MCF 10A (cell line): Measurements from ENCODE around the gene ATXN10. TPM values are rescaled to one million over a fixed set of nuclear protein-coding genes. Genes with fewer than 3 reads are reported as not detected.
A peak's percentile ranks its signal among the peaks of the same experiment; 100 is the strongest.

Experiments
- BruUV-seq: library from RNA; stranded (reverse); fragments of 400-500 nt; replicated peaks from 2 replicates; lab custom pipeline; 2021; lab: Mats Ljungman, UMichigan
- CTCF ChIA-PET: fragments of 300-600 bp; sonication (Branson Sonifier 250); formaldehyde crosslinking; extraction: SDS; loops from one replicate; lab custom pipeline; 2021; ENCODE audit warnings: antibody characterized with exemption, inconsistent platforms; lab: Yijun Ruan, JAX
- POLR2A ChIA-PET: fragments of 300-600, 350-650 bp; sonication (Branson Sonifier 250); formaldehyde crosslinking; extraction: SDS; loops from one replicate; lab custom pipeline; 2020; ENCODE audit warnings: antibody characterized with exemption, inconsistent platforms; lab: Yijun Ruan, JAX
- DNase-seq: peaks from one replicate; pipeline ENCODE4 v3.0.0-alpha.2; 2018; ENCODE audit not compliant: unreplicated experiment
- H3K27ac Mint-ChIP-seq: one replicate; pipeline ENCODE4 v1.8.0; 2022; ENCODE audit warnings: mild to moderate bottlenecking, low read depth, mixed read lengths; ENCODE audit not compliant: unreplicated experiment
- H3K27me3 Mint-ChIP-seq: one replicate; pipeline ENCODE4 v1.8.0; 2022; ENCODE audit warnings: mixed read lengths; ENCODE audit not compliant: insufficient read depth, unreplicated experiment
- H3K36me3 Mint-ChIP-seq: one replicate; pipeline ENCODE4 v1.8.0; 2022; ENCODE audit warnings: mild to moderate bottlenecking, moderate library complexity, mixed read lengths; ENCODE audit not compliant: insufficient read depth, unreplicated experiment
- H3K4me1 Mint-ChIP-seq: one replicate; pipeline ENCODE4 v1.8.0; 2022; ENCODE audit warnings: mixed read lengths; ENCODE audit not compliant: insufficient read depth, unreplicated experiment
- H3K4me3 Mint-ChIP-seq: one replicate; pipeline ENCODE4 v1.8.0; 2022; ENCODE audit warnings: mild to moderate bottlenecking, moderate library complexity, mixed read lengths; ENCODE audit not compliant: unreplicated experiment
- H3K9me3 Mint-ChIP-seq: one replicate; pipeline ENCODE4 v1.8.0; 2022; ENCODE audit warnings: mixed read lengths; ENCODE audit not compliant: unreplicated experiment
- CTCF ChIP-seq: fragments of 200-600 bp; IDR thresholded peaks from one replicate; pipeline ENCODE4 v1.8.0; 2022; ENCODE audit warnings: antibody characterized with exemption, mild to moderate bottlenecking; ENCODE audit not compliant: unreplicated experiment
- intact Hi-C: fragments of 100-400 bp; cut with micrococcal nuclease; formaldehyde crosslinking; loops from 2 replicates; pipeline ENCODE4 v1.14.1; 2022
- total RNA-seq: library from RNA; stranded (reverse); gene quantifications from 2 replicates; pipeline ENCODE4 v1.2.3, GENCODE V29; 2022

The ATXN10 gene
- total RNA-seq, 1 experiment from 2014 or later, result 193 TPM

GRCh38 chr22:45777852-45778375, 106.3 kb downstream of the ATXN10 start:
- POLR2A ChIA-PET, result interaction anchor here (0.6 to 1.7 kb wide), 6 partner anchors 7 to 236 kb away, joined by 3 to 8 read pairs (median 4); no protein-coding TSS in a partner anchor
- no peak for TF ChIP-seq CTCF
- peak overlapping the region; percentile 52 for H3K27ac Mint-ChIP-seq
- H3K36me3 Mint-ChIP-seq, result peaks cover 14% of the 10 kb centered on the region
- intact Hi-C loops, result no loop called here
- CTCF ChIA-PET, result interaction anchor here (0.9 to 1.3 kb wide), 4 partner anchors 11 to 229 kb away, joined by 3 to 4 read pairs (median 3); no protein-coding TSS in a partner anchor
- peaks cover 20% of the 10 kb centered on the region for H3K4me1 Mint-ChIP-seq
- DNase-seq, result no peak
- no peaks in the 10 kb centered on the region for H3K27me3 Mint-ChIP-seq
- no TSS peak for BruUV-seq
- no peak overlapping the region for H3K4me3 Mint-ChIP-seq
- no peaks in the 10 kb centered on the region for H3K9me3 Mint-ChIP-seq

- Mint-ChIP-seq H3K9me3 (no peaks in the 10 kb centered on the region), H3K27me3 (no peaks in the 10 kb centered on the region), H3K36me3 (peaks cover 18% of the 10 kb centered on the region), H3K27ac (no peak overlapping the region), H3K4me3 (no peak overlapping the region), H3K4me1 (peaks cover 35% of the 10 kb centered on the region)
- TF ChIP-seq CTCF, result no peak
- CTCF ChIA-PET, result interaction anchor here (0.6 to 0.7 kb wide), 2 partner anchors 74 to 345 kb away, joined by 3 read pairs; no protein-coding TSS in a partner anchor
- DNase-seq, result no peak
- intact Hi-C loops, result no loop called here
- POLR2A ChIA-PET, result no interaction called here
- BruUV-seq, result no TSS peak
These were observed 109.8 kb downstream of the ATXN10 start for GRCh38 chr22:45781459-45781858.

- H3K27ac Mint-ChIP-seq, result no peak overlapping the region
- no peak for TF ChIP-seq CTCF
- ChIA-PET POLR2A (interaction anchor here (0.9 kb wide), 1 partner anchor 21 kb away, joined by 3 read pairs; no protein-coding TSS in a partner anchor), CTCF (no interaction called here)
- no peaks in the 10 kb centered on the region for H3K27me3 Mint-ChIP-seq
- H3K36me3 Mint-ChIP-seq, result peaks cover 19% of the 10 kb centered on the region
- no peak overlapping the region for H3K4me3 Mint-ChIP-seq
- no peak for DNase-seq
- no peaks in the 10 kb centered on the region for H3K9me3 Mint-ChIP-seq
- peaks cover 32% of the 10 kb centered on the region for H3K4me1 Mint-ChIP-seq
- intact Hi-C loops, result no loop called here
- BruUV-seq, result no TSS peak
These were observed 110.3 kb downstream of the ATXN10 start for GRCh38 chr22:45781966-45782365.

GRCh38 chr22:45783021-45783420, 111.4 kb downstream of the ATXN10 start:
- Mint-ChIP-seq H3K9me3 (no peaks in the 10 kb centered on the region), H3K27me3 (no peaks in the 10 kb centered on the region), H3K27ac (no peak overlapping the region), H3K36me3 (peaks cover 19% of the 10 kb centered on the region), H3K4me1 (peaks cover 24% of the 10 kb centered on the region), H3K4me3 (no peak overlapping the region)
- intact Hi-C loops, result no loop called here
- BruUV-seq, result no TSS peak
- POLR2A ChIA-PET, result no interaction called here
- CTCF ChIA-PET, result interaction anchor here (0.6 kb wide), 1 partner anchor 38 kb away, joined by 3 read pairs; no protein-coding TSS in a partner anchor
- DNase-seq, result no peak
- TF ChIP-seq CTCF, result no peak
